Sigmoid colon (tissue), 7 donors: ENCODE data around the gene STARD13. TPM values are rescaled to one million over a fixed set of nuclear protein-coding genes. Genes with fewer than 3 reads are reported as not detected.

ENCODE experiments used
- DNase-seq: peaks from one replicate; pipeline ENCODE4 v3.0.0-alpha.2; 2019
- H3K27ac ChIP-seq, 4 donors: fragments of 200-600 bp; sonication (generic); one replicate each; pipeline ENCODE4 v1.5.1; 2016 to 2019; ENCODE audit warnings: mild to moderate bottlenecking in 1 of 4
- H3K27me3 ChIP-seq, 3 donors: fragments of 200-600 bp; sonication (generic); one replicate each; pipeline ENCODE4 v1.5.1; 2019; ENCODE audit warnings: mild to moderate bottlenecking in 1 of 3
- H3K36me3 ChIP-seq, 4 donors: fragments of 200-600 bp; sonication (generic); one replicate each; pipeline ENCODE4 v1.5.1; 2016 to 2019
- H3K4me1 ChIP-seq, 4 donors: fragments of 200-600 bp; sonication (generic); one replicate each; pipeline ENCODE4 v1.5.1; 2017 to 2019
- H3K4me3 ChIP-seq, 4 donors: fragments of 200-600 bp; sonication (generic); one replicate each; pipeline ENCODE4 v1.5.1; 2017 to 2019; ENCODE audit warnings: mild to moderate bottlenecking in 2 of 4, moderate library complexity in 1 of 4
- H3K9me3 ChIP-seq, 4 donors: fragments of 200-600 bp in 3 of 4; sonication (generic) in 3 of 4; one replicate each; pipeline versions ENCODE4 v1.5.1 to v1.6.1; 2013 to 2019
- CTCF ChIP-seq, 4 experiments: fragments of 450-650 bp in 3 of 4; fragments of 200-600 bp in 1 of 4; IDR thresholded peaks; one replicate each; pipeline ENCODE4 v1.5.1; 2016 to 2019; ENCODE audit warnings: antibody characterized with exemption in 4 of 4, mild to moderate bottlenecking in 3 of 4, moderate library complexity in 2 of 4
- EP300 ChIP-seq, 4 donors: sonication (generic); formaldehyde crosslinking; IDR thresholded peaks; one replicate each; pipeline ENCODE4 v1.6.1; 2017; ENCODE audit warnings: antibody characterized with exemption in 4 of 4
- POLR2A ChIP-seq, 2 donors: fragments of 450-650 bp; IDR thresholded peaks; one replicate each; pipeline ENCODE4 v1.6.1; 2016; ENCODE audit warnings: antibody characterized with exemption in 2 of 2, mild to moderate bottlenecking in 2 of 2, moderate library complexity in 2 of 2
- POLR2AphosphoS5 ChIP-seq, 4 donors: sonication (generic); formaldehyde crosslinking; IDR thresholded peaks; one replicate each; pipeline ENCODE4 v1.6.1; 2017; ENCODE audit warnings: antibody characterized with exemption in 4 of 4
- WGBS, 2 donors: extraction: QIAGEN DNeasy Blood & Tissue Kit; methylation state at CpG; one replicate each; pipeline ENCODE4 v1.1.7; 2013; 5-methylcytosine and 5-hydroxymethylcytosine counted together
- intact Hi-C: fragments of 100-400 bp; cut with DNase I; formaldehyde crosslinking; loops from one replicate; pipeline ENCODE4 v1.15.1; 2023
- polyA plus RNA-seq, 3 donors: library from polyadenylated mRNA; stranded (reverse); fragments of 200-250 nt; gene quantifications; one replicate each; pipeline ENCODE4 v1.2.3, GENCODE V29; 2013
- total RNA-seq, 4 donors: library from RNA; depleted of rRNA; stranded (reverse); fragments of >200 nt; gene quantifications; one replicate each; pipeline ENCODE4 v1.1.0, GENCODE V29; 2016
- donor health status: healthy with polysubstance abuse.
- donor health status: Bipolar disorder and iron deficiency.
- donor health status: healthy.

The STARD13 gene
- total and polyA plus RNA-seq, 7 donors, result 3.7 to 102 (median 66.7) TPM

GRCh38 chr13:33183431-33184111 is 102.0 kb downstream of the STARD13 start:
- H3K9me3 ChIP-seq, result no peaks in the 10 kb centered on the region
- H3K4me3 ChIP-seq, result no peak overlapping the region
- no peak for TF ChIP-seq POLR2A (IDR thresholded peaks at IDR 0.05)
- no peak for TF ChIP-seq POLR2AphosphoS5 (IDR thresholded peaks at IDR 0.05)
- TF ChIP-seq EP300 (IDR thresholded peaks at IDR 0.05), result no peak
- TF ChIP-seq CTCF (IDR thresholded peaks at IDR 0.05), result no peak
- H3K27ac ChIP-seq, result peak overlapping the region; percentile 44 to 88 (median 76)
- intact Hi-C loops, result no loop called here
- no peaks in the 10 kb centered on the region for H3K36me3 ChIP-seq
- DNase-seq, result no peak
- peaks cover 0 to 100% (median 92%) of the 10 kb centered on the region in 4 donors for H3K4me1 ChIP-seq
- WGBS, 2 donors, result 80 to 89% methylated on average over 3 of the region's 3 CpGs
- H3K27me3 ChIP-seq, result no peaks in the 10 kb centered on the region

- WGBS, 2 donors, result 86 to 91% methylated on average over 9 of the region's 9 CpGs
- Histone ChIP-seq H3K36me3 (no peaks in the 10 kb centered on the region), H3K4me3 (no peak overlapping the region), H3K27ac (peak overlapping the region; percentile 44 to 88 (median 76)), H3K9me3 (no peaks in the 10 kb centered on the region), H3K4me1 (peaks cover 0 to 99% (median 84%) of the 10 kb centered on the region in 4 donors), H3K27me3 (no peaks in the 10 kb centered on the region)
- DNase-seq, result no peak
- peak in 3 of 4 donors; percentile 46 to 69 (median 59) for TF ChIP-seq POLR2AphosphoS5 (IDR thresholded peaks at IDR 0.05)
- peak in 1 of 4 donors; percentile 25 for TF ChIP-seq EP300 (IDR thresholded peaks at IDR 0.05)
- no peak for TF ChIP-seq POLR2A (IDR thresholded peaks at IDR 0.05)
- intact Hi-C loops, result no loop called here
These were observed 102.8 kb downstream of the STARD13 start for GRCh38 chr13:33182729-33183128.

GRCh38 chr13:33181264-33181663 is 104.3 kb downstream of the STARD13 start:
- Histone ChIP-seq H3K27ac (peak overlapping the region in 2 of 4 donors; percentile 86 to 88), H3K4me3 (no peak overlapping the region), H3K9me3 (no peaks in the 10 kb centered on the region), H3K27me3 (no peaks in the 10 kb centered on the region), H3K4me1 (peaks cover 0 to 97% (median 76%) of the 10 kb centered on the region in 4 donors), H3K36me3 (no peaks in the 10 kb centered on the region)
- DNase-seq, result no peak
- no peak for TF ChIP-seq POLR2AphosphoS5 (IDR thresholded peaks at IDR 0.05)
- TF ChIP-seq CTCF (IDR thresholded peaks at IDR 0.05), result no peak
- no peak for TF ChIP-seq EP300 (IDR thresholded peaks at IDR 0.05)
- no peak for TF ChIP-seq POLR2A (IDR thresholded peaks at IDR 0.05)
- intact Hi-C loops, result no loop called here

GRCh38 chr13:33180122-33180804 is 105.3 kb downstream of the STARD13 start:
- TF ChIP-seq EP300 (IDR thresholded peaks at IDR 0.05) (no peak), POLR2AphosphoS5 (IDR thresholded peaks at IDR 0.05) (no peak), POLR2A (IDR thresholded peaks at IDR 0.05) (no peak), CTCF (IDR thresholded peaks at IDR 0.05) (no peak)
- Histone ChIP-seq H3K36me3 (no peaks in the 10 kb centered on the region), H3K4me3 (no peak overlapping the region), H3K27me3 (no peaks in the 10 kb centered on the region), H3K9me3 (no peaks in the 10 kb centered on the region), H3K27ac (peak overlapping the region in 1 of 4 donors; percentile 86), H3K4me1 (peaks cover 0 to 97% (median 75%) of the 10 kb centered on the region in 4 donors)
- intact Hi-C loops, result no loop called here
- DNase-seq, result no peak
- 45 to 68% methylated on average over 5 of the region's 5 CpGs for WGBS, 2 donors

GRCh38 chr13:33179463-33179862 is 106.1 kb downstream of the STARD13 start:
- TF ChIP-seq EP300 (IDR thresholded peaks at IDR 0.05) (no peak), CTCF (IDR thresholded peaks at IDR 0.05) (no peak), POLR2A (IDR thresholded peaks at IDR 0.05) (no peak)
- Histone ChIP-seq H3K36me3 (no peaks in the 10 kb centered on the region), H3K4me3 (no peak overlapping the region), H3K27ac (no peak overlapping the region), H3K9me3 (no peaks in the 10 kb centered on the region), H3K27me3 (no peaks in the 10 kb centered on the region), H3K4me1 (peaks cover 0 to 97% (median 74%) of the 10 kb centered on the region in 4 donors)
- intact Hi-C loops, result no loop called here
- DNase-seq, result no peak
- WGBS, 2 donors, result 91 to 100% methylated on average over 1 of the region's 1 CpG
